GM21723 (cell line): ENCODE data around the gene DMBT1.

Source experiments
- ATAC-seq: cut with Tn5 transposase; IDR thresholded peaks from one replicate; pipeline ENCODE4 v1.9.1; 2021; ENCODE audit warnings: mild to moderate bottlenecking, moderate library complexity; ENCODE audit not compliant: unreplicated experiment

DMBT1 gene

GRCh38 chr10:122643931-122644534 lies 83.5 kb downstream of the DMBT1 start:
- ATAC-seq, result no peak

DNA sequence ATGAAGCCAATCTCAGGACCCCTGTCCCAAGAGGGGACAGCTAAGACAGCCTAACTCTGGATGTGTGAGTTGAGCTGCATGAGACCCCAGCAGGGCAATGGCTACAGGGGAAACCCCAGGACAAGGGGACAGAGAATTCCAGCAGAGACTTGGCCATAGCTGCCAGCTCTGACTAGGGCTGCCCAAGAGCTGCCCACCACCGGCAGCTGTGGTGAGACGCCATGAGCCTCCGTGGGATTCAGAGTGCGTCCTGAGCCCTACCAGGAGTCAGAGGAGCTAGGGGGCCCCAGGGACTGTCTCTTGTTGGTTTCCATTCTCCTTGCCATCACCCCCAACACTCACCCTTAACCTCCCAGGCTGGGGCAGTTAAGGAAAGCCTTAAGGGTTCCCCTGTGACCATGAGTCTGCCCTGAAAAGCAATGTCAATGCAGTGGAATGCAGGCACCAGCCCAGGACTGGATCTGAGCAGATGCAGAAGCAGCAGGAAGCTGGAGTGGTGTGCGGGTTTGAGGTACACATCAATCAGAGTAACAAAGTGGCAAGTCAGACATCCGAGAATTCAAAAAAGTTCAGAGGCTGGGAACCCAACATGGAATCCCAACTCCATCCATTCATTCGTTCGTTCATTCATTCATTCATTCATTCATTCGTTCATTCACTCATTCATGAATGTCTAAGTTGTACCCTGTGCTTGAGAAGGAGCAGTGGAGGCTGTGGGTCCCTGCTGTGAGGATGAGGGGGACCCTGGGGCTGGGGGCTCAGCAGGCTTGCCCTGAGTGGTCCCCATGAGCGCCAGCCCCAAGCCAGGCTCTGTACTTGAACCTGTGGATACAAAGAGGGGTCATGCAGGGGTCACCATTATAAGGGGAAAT lies 86.2 kb downstream of the DMBT1 start:
- ATAC-seq, result no peak

DNA sequence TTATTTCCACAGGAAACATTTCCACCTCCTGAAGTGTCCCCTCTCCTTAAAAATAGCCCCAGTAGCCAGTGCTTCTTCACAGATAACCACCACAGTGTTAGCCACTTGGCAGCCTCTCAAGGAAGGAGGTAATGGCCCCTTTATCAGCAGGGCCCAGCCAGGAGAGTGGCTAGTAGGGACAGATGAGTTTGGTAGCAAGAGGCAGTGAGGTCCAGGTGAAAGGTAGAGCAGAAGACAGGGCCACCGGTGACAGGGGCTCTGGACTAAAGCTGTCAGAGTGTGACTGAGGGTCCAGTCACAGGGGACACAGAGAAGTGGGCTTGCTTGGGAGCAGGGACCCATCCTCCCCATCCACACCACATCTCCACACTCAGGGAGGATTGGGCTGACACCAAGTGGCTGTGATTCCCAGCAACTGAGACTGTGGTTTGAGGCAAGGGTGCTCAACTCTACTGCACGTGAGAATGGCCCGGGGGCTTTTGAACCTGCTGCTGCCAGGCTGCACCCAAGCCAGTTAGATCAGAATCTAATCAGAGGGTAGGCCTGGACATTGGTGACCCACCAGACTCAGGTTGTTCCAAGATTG lies 86.9 kb downstream of the DMBT1 start:
- no peak for ATAC-seq

DNA sequence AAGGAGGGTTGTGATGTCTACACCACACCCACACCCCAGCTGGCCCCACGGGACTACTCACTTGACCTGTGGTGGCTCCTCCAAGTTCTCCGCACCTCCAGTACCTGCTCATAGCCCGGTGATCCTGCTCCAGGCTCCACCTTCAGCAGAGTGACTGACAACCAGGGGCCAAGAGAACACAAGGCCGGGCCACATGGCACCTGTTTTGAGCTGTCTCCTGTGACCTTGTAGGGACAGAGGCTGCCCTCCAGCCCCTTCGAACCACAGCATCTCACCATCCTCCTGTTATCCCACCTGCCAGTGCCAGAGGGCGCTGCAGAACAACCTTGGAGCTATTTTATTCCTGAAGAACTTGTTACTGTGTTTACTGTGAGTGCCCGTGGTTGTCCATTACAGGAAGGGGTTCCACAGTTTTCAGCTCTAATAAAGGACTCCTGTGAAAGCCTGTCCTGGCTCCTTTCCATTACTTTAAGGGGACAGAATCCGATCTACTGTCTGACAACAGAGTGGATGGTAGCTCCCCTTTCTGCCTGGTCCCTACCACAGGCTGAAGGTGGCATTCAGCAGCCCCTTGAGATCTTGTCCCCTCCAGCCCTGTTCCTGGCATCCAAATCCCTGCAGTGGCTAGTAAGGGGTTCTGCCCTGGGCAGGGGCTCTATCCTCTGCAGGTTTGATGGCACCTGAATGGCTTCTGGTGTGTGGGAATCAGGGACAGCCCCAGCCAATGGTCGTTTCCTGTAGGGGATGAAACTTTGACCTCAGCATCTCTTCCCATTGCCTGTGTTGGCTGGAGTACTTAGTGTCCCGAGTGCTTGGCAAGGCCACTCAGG lies 88.3 kb downstream of the DMBT1 start:
- ATAC-seq, result no peak

- no peak for ATAC-seq
Observed at GRCh38 chr10:122649903-122650302, 89.3 kb downstream of the DMBT1 start.

GRCh38 chr10:122650331-122650730 lies 89.8 kb downstream of the DMBT1 start:
- no peak for ATAC-seq

DNA sequence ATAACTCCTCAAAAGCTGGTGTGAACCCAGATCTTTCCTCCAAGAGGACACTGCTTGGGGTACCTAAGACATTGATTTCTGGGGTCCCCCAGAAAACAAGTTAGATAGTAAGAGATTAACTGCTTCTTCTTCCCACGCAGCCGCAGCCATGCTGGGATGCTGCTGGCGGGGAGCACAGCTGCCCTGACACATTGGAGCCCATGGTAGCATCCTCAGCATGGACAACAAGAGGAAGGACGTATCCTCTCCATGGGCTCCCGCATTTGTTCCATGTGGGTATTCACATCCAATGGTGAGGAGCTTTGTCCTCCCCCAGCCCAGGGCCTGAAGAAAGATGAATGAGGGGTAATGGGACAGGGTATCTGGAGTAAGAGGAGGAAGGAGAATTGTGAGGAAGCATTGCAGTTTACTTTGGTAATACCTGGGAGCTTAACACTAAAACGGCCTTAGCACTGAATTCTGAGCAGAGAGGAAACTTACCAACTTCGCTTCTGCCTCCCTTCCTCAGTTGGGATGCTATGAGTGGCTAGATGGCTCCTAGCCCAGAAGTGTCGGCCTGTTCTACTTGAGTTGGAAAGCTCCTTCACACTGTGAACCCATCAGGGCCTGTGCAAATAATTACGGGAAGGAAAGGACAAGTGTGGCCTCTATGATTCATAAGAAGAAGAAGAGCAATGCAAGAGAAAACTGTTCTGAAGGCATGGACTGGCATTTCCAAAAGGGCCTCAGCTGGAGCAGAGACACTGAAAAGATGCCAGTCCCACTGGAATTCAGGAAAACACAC lies 95.2 kb downstream of the DMBT1 start:
- no peak for ATAC-seq

DNA sequence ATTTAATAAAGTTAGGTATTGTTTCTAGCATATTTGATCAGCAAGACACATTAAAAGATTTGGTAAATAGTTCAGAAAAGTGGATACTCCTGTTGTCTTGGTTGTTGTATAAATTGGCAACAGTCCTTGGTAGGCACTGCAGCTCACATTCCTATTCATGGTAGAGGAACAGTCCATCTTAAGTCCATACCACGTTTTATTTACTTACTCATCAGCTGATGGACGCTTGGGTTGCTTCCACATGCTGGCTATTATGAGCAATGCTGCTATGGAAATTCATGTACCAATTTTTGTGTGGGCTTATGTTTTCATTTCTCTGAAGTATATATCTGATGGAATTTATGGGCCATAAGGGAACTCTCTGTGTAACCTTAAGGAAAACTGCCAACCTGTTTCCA lies 95.8 kb downstream of the DMBT1 start:
- no peak for ATAC-seq

DNA sequence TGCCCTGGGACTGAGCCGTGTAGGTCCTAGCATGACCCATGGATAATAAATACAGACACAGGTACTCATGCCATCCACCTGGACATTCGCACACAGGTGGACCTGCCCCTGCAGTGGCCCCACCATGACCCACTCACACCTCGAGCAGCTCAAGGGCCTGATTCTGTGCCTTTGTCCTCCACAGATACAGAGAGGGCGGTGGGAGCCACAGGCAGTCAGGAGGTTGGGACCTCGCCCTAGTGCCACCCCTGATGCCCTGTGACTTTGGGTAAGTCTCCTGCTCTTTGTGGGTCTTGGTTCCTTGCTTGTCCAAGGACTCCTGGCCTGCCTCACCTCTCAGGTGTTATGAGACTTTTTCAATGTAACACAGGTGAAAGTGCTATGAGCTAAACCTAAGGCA lies 96.2 kb downstream of the DMBT1 start:
- no peak for ATAC-seq

DNA sequence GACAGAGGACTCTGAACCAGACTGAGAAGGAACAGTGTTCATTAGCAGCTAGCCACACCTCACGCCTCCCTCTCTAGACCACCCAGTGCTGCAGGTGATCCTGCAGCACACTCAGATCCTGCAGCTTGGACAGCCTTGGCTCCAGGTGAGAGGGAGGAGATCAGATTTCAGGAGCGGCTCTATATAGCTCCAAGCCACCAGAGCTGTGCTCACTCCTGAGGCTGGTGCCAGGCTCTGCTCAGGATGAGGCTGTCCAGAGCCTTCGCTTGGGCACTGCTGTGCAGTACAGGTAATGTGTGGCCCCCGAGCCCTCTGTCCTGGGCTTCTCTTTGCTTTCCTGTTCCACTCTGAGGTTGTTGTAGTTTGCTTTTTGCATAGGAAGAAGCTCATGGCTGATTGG lies 96.7 kb downstream of the DMBT1 start:
- no peak for ATAC-seq

- ATAC-seq, result no peak
Observed at GRCh38 chr10:122657729-122658128, 97.2 kb downstream of the DMBT1 start.

- no peak for ATAC-seq
Observed at GRCh38 chr10:122658356-122659049, 97.9 kb downstream of the DMBT1 start.

DNA sequence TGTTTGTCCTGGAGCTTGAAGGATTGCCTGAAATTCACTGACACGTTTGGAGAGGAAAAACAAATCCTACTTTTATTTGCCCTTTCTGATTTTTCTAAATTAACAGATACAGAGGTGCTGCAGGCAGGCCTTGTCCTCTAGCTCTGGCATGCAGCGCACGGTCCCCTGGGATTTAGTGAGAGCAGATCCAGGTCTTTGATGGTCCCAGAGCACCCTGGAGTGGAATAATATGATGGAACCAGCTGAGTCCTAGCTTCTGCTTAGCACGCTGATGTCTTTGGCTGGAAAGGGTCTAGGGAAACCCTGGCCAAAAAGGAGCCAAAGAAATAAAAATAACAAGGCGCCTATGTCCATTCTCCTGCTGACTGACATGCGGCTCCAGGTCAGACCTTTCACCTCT lies 98.6 kb downstream of the DMBT1 start:
- ATAC-seq, result no peak

GRCh38 chr10:122659651-122660050 lies 99.1 kb downstream of the DMBT1 start:
- ATAC-seq, result no peak

DNA sequence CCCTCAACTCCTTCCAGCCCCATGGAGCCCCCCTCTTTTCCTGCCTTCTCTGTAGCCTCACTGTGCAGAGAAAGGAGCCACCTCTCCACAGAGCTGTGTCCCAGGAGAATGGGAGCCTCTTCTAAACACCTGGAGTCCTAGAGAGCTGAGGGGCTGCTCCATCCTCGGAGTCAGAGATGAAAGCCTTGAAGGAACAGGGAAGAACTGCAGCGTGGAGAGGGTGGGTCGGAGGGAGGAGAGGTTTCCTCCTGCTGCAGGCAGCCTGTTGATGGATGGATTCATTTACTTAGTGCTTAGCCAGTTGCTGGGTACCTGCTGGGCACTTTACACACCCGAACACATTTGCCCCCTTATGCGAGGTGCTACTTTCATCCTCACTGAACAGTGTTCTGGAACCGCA lies 100.1 kb downstream of the DMBT1 start:
- no peak for ATAC-seq

DNA sequence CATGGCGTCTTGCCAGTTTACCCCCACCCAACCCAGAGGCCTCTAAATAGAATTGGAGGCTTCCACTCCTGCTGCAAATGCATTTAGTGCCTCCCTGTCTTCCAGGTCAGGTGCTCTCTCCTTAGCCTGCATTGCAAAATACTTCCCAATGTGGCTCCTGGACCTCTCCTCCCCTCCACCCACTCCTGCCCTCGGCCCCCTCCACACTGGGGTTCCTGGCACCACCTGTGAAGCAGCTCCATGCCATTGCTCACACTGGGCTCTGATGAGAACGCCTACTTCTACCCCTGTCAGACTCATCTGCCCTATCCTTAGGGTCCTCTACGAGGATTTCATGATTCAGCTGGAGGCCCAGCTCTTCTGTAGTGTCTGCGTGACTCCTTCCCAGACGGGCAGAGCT lies 101.7 kb downstream of the DMBT1 start:
- ATAC-seq, result no peak

DNA sequence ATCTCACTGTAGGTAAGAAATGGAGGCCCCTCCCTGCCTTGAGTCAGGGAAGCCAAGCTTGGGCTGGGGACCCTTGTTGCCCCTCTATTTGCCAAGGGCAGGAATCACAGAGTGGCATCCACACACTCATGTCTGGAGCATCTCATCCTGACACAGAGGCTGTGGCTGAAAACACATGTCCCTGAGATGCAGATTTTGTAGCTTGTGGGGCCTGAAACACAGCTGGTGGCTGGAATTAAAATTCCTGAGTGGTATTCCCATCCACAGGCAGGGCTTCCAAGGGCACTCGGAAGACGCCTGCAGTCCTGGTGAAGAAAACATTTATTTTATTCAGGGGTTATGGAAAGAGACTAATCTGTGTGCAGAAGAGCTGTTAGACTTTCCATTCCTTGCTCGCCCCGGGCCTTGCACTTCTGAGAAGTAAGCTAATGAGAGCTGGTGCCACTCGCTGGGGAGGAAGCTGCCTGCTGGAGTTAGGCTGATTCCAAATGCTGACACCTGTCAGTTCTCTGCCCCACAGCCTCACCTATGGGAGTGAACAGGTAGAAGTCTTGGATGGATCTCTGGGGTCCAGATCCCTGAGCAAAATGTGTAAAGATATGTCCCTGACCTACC lies 103.1 kb downstream of the DMBT1 start:
- ATAC-seq, result no peak

DNA sequence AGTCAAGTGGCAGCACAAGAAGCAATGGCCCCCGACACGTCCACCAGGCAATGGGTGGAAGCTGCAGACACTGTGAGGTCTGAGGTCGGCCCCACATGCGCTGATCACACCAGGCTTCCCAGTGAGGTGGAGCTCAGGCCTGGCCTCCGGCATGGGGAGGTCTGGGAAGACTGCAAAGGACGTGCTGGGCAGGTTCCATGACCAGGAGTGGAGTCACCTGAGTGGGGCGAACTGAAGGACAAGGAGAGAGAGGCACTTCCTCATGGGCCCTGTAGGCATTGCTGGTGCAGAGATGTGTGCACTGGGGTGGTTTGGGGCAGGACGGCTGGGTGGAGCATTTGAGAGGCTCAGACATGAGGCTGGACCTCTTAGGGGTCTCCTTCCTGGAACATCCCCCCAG lies 103.9 kb downstream of the DMBT1 start:
- ATAC-seq, result no peak

- ATAC-seq, result no peak
Observed at GRCh38 chr10:122665329-122665860, 104.8 kb downstream of the DMBT1 start.
